Panc1 (cell line): ENCODE data around the gene ADCYAP1R1. TPM values are rescaled to one million over a fixed set of nuclear protein-coding genes. Genes with fewer than 3 reads are reported as not detected.

ENCODE experiments used
- ATAC-seq: fragments of 200-7000 bp; cut with Tn5 transposase; 2 replicates; pipeline ENCODE4 v1.9.1; 2020; ENCODE audit warnings: mild to moderate bottlenecking, moderate library complexity
- BruUV-seq: library from RNA; stranded (reverse); fragments of 400-500 nt; replicated peaks from 2 replicates; lab custom pipeline; 2021; lab: Mats Ljungman, UMichigan
- CTCF ChIA-PET: fragments of 300-600 bp; sonication (Branson Sonifier 250); formaldehyde crosslinking; loops from one replicate; lab custom pipeline; 2022; ENCODE audit warnings: antibody characterized with exemption; lab: Charles Lee
- POLR2A ChIA-PET: fragments of 300-600 bp; sonication (Branson Sonifier 250); formaldehyde crosslinking; loops from one replicate; lab custom pipeline; 2022; ENCODE audit warnings: antibody characterized with exemption; lab: Charles Lee
- DNase-seq: peaks from one replicate; pipeline ENCODE4 v3.0.0-alpha.2; 2010; ENCODE audit warnings: low read depth, low spot score
- H3K27ac ChIP-seq: 2 replicates; pipeline ENCODE4 v1.5.1; 2011; ENCODE audit warnings: mild to moderate bottlenecking, low read length, inconsistent platforms
- H3K27me3 ChIP-seq: fragments of 200-500 bp; sonication (Bioruptor generic); 2 replicates; pipeline ENCODE4 v1.6.0; 2014; ENCODE audit warnings: low read length, inconsistent platforms; ENCODE audit not compliant: control insufficient read depth, insufficient read depth
- H3K36me3 ChIP-seq: fragments of 200-500 bp; sonication (Bioruptor generic); 2 replicates; pipeline ENCODE4 v1.5.1; 2014; ENCODE audit warnings: inconsistent platforms, mild to moderate bottlenecking, low read length, moderate library complexity; ENCODE audit not compliant: control insufficient read depth, insufficient read depth
- H3K4me1 ChIP-seq: 2 replicates; pipeline ENCODE4 v1.5.1; 2011; ENCODE audit warnings: inconsistent platforms, mild to moderate bottlenecking, low read length, moderate library complexity; ENCODE audit not compliant: control insufficient read depth, insufficient read depth
- H3K4me3 ChIP-seq, 2 experiments: 2 replicates each; pipeline ENCODE4 v1.5.1; 2011 to 2012; ENCODE audit warnings: low read depth in 2 of 2, low read length in 2 of 2, mild to moderate bottlenecking in 2 of 2, inconsistent platforms in 1 of 2, moderate library complexity in 1 of 2
- H3K9me3 ChIP-seq: fragments of 200-500 bp; sonication (Bioruptor generic); 2 replicates; pipeline ENCODE4 v1.5.1; 2014; ENCODE audit warnings: low read depth, mild to moderate bottlenecking, inconsistent platforms, low read length, moderate library complexity; ENCODE audit not compliant: control insufficient read depth, insufficient read depth
- CTCF ChIP-seq: fragments of 450-650 bp; IDR thresholded peaks from 2 replicates; pipeline ENCODE4 v1.5.1; 2017; ENCODE audit warnings: mild to moderate bottlenecking
- POLR2AphosphoS5 ChIP-seq: IDR thresholded peaks from 2 replicates; pipeline ENCODE4 v1.6.1; 2012; ENCODE audit warnings: mild to moderate bottlenecking, low read depth, low read length, moderate library complexity
- SIN3A ChIP-seq: IDR thresholded peaks from 2 replicates; pipeline ENCODE4 v1.6.1; 2012; ENCODE audit warnings: low read depth, mild to moderate bottlenecking, low read length, moderate library complexity, borderline replicate concordance; ENCODE audit not compliant: insufficient read depth
- TCF7L2 ChIP-seq: IDR thresholded peaks from 2 replicates; pipeline ENCODE4 v1.6.1; 2011; ENCODE audit warnings: mild to moderate bottlenecking, low read depth, low read length, inconsistent platforms
- in situ Hi-C: cut with HindIII; loops from 2 replicates; pipeline ENCODE4 v1.10.0; 2016; ENCODE audit warnings: low sequenced_read_pairs, low pct_unique_long_range_greater_than_20kb
- intact Hi-C: fragments of 100-400 bp; cut with micrococcal nuclease; formaldehyde crosslinking; loops from one replicate; pipeline ENCODE4 v1.10.0; 2022; ENCODE audit not compliant: unreplicated experiment
- total RNA-seq: library from RNA; stranded (reverse); gene quantifications from one replicate; pipeline ENCODE4 v1.2.1, GENCODE V29; 2021; ENCODE audit not compliant: unreplicated experiment
- TF ChIP-seq, protein P1 (sequence below), 2 experiments: IDR thresholded peaks; 2 replicates each; pipeline ENCODE4 v1.6.1; 2011 to 2012; ENCODE audit warnings: low read depth in 2 of 2, control low read depth in 1 of 2, low read length in 1 of 2, mild to moderate bottlenecking in 1 of 2, moderate library complexity in 1 of 2; ENCODE audit not compliant: insufficient read depth in 1 of 2

The ADCYAP1R1 gene
- total RNA-seq, 1 experiment from 2014 or later: not detected

GRCh38 chr7:31047313-31048146 is 4.6 kb upstream of the ADCYAP1R1 start:
- no peak overlapping the region for H3K27ac ChIP-seq
- no peaks in the 10 kb centered on the region for H3K4me1 ChIP-seq
- POLR2A ChIA-PET: no interaction called here
- intact Hi-C loops (no loop called here), in situ Hi-C loops (no loop called here)
- H3K36me3 ChIP-seq: no peaks in the 10 kb centered on the region
- CTCF ChIA-PET: interaction anchor here (0.6 kb wide), 1 partner anchor 12 kb away, joined by 4 read pairs; no protein-coding TSS in a partner anchor
- H3K9me3 ChIP-seq: no peaks in the 10 kb centered on the region
- TF ChIP-seq TCF7L2 (no peak), POLR2AphosphoS5 (no peak), SIN3A (no peak), CTCF (no peak)
- TF ChIP-seq, protein P1, sequence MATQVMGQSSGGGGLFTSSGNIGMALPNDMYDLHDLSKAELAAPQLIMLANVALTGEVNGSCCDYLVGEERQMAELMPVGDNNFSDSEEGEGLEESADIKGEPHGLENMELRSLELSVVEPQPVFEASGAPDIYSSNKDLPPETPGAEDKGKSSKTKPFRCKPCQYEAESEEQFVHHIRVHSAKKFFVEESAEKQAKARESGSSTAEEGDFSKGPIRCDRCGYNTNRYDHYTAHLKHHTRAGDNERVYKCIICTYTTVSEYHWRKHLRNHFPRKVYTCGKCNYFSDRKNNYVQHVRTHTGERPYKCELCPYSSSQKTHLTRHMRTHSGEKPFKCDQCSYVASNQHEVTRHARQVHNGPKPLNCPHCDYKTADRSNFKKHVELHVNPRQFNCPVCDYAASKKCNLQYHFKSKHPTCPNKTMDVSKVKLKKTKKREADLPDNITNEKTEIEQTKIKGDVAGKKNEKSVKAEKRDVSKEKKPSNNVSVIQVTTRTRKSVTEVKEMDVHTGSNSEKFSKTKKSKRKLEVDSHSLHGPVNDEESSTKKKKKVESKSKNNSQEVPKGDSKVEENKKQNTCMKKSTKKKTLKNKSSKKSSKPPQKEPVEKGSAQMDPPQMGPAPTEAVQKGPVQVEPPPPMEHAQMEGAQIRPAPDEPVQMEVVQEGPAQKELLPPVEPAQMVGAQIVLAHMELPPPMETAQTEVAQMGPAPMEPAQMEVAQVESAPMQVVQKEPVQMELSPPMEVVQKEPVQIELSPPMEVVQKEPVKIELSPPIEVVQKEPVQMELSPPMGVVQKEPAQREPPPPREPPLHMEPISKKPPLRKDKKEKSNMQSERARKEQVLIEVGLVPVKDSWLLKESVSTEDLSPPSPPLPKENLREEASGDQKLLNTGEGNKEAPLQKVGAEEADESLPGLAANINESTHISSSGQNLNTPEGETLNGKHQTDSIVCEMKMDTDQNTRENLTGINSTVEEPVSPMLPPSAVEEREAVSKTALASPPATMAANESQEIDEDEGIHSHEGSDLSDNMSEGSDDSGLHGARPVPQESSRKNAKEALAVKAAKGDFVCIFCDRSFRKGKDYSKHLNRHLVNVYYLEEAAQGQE (IDR thresholded peaks at IDR 0.05; ENCODE audit: insufficient read depth in 1 of 2, low read depth in 2 of 2, low read length in 1 of 2): no peak
- H3K4me3 ChIP-seq: no peak overlapping the region
- DNase-seq (no peak), ATAC-seq (no peak)
- no TSS peak for BruUV-seq
- peaks cover 39% of the 10 kb centered on the region for H3K27me3 ChIP-seq

GRCh38 chr7:31049005-31049765 is 2.9 kb upstream of the ADCYAP1R1 start:
- H3K27ac ChIP-seq: no peak overlapping the region
- H3K27me3 ChIP-seq: peaks cover 30% of the 10 kb centered on the region
- POLR2A ChIA-PET: no interaction called here
- DNase-seq (no peak), ATAC-seq (no peak)
- H3K4me3 ChIP-seq: no peak overlapping the region
- CTCF ChIA-PET: interaction anchor here (0.7 to 0.8 kb wide), 2 partner anchors 47 to 74 kb away, joined by 3 read pairs; no protein-coding TSS in a partner anchor
- in situ Hi-C loops (no loop called here), intact Hi-C loops (no loop called here)
- no TSS peak for BruUV-seq
- H3K36me3 ChIP-seq: no peaks in the 10 kb centered on the region; the same call in 1 of the 2 replicates
- no peaks in the 10 kb centered on the region for H3K4me1 ChIP-seq
- H3K9me3 ChIP-seq: no peaks in the 10 kb centered on the region
- TF ChIP-seq, protein P1 (IDR thresholded peaks at IDR 0.05; ENCODE audit: insufficient read depth in 1 of 2, low read depth in 2 of 2, low read length in 1 of 2): no peak
- TF ChIP-seq CTCF (no peak), SIN3A (no peak), TCF7L2 (no peak)
